B cell (primary cell): ENCODE results near the gene TMBIM6. TPM values are rescaled to one million over a fixed set of nuclear protein-coding genes. Genes with fewer than 3 reads are reported as not detected.
A peak's percentile ranks its signal among the peaks of the same experiment; 100 is the strongest.

Source experiments
- ATAC-seq: fragments of 200-7000 bp; cut with Tn5 transposase; one replicate; pipeline ENCODE4 v1.10.0; 2021; ENCODE audit warnings: low read depth, mild to moderate bottlenecking, moderate number of reproducible peaks, moderate library complexity
- CTCF ChIA-PET: fragments of 350-600 bp; sonication (Branson Sonifier 250); formaldehyde crosslinking; loops from one replicate; lab custom pipeline; 2021; ENCODE audit warnings: antibody characterized with exemption, inconsistent platforms; lab: Charles Lee
- POLR2A ChIA-PET: fragments of 350-600 bp; sonication (Branson Sonifier 250); formaldehyde crosslinking; loops from one replicate; lab custom pipeline; 2021; ENCODE audit warnings: antibody characterized with exemption; lab: Charles Lee
- DNase-seq: peaks from one replicate; pipeline ENCODE4 v3.0.0; 2013
- H2AFZ ChIP-seq: 2 replicates; pipeline ENCODE4 v1.6.1; 2012; ENCODE audit warnings: mild to moderate bottlenecking, low read depth, low read length; ENCODE audit not compliant: insufficient read depth, poor library complexity, severe bottlenecking
- H3K27ac ChIP-seq, 2 donors: 1 replicate in 1 of 2; 2 replicates in 1 of 2; pipeline ENCODE4 v1.5.1; 2012 to 2013; ENCODE audit warnings: low read length in 2 of 2, mild to moderate bottlenecking in 2 of 2, moderate library complexity in 1 of 2
- H3K27me3 ChIP-seq, 4 experiments: fragments of 200-600 bp in 1 of 4; sonication (generic) in 1 of 4; replicated peaks in 1 of 4; 1 replicate in 2 of 4; 2 replicates in 2 of 4; pipeline versions ENCODE4 v1.6.1 to v1.7.0; 2013 to 2016; ENCODE audit warnings: low read length in 3 of 4, mild to moderate bottlenecking in 2 of 4, mixed read lengths in 1 of 4, moderate library complexity in 1 of 4; ENCODE audit not compliant: insufficient read depth in 4 of 4, control insufficient read depth in 3 of 4; ENCODE audit errors: control extremely low read depth in 1 of 4
- H3K36me3 ChIP-seq, 2 experiments: replicated peaks in 1 of 2; 1 replicate in 1 of 2; 2 replicates in 1 of 2; pipeline versions ENCODE4 v1.6.1 to v1.7.1; 2013; ENCODE audit warnings: low read length in 1 of 2; ENCODE audit not compliant: insufficient read depth in 2 of 2, control insufficient read depth in 1 of 2; ENCODE audit errors: control extremely low read depth in 1 of 2, extremely low read depth in 1 of 2
- H3K4me1 ChIP-seq, 2 donors: fragments of 200-600 bp in 1 of 2; sonication (generic) in 1 of 2; 1 replicate in 1 of 2; 2 replicates in 1 of 2; pipeline versions ENCODE4 v1.5.1 to v1.6.1; 2013 to 2017; ENCODE audit warnings: low read length in 2 of 2; ENCODE audit not compliant: control insufficient read depth in 2 of 2, insufficient read depth in 2 of 2
- H3K4me2 ChIP-seq: replicated peaks from 2 replicates; pipeline ENCODE3; 2012; ENCODE audit warnings: mild to moderate bottlenecking, low read depth, low read length; ENCODE audit not compliant: poor library complexity, severe bottlenecking
- H3K4me3 ChIP-seq, 5 experiments: fragments of 200-600 bp in 1 of 5; sonication (generic) in 1 of 5; 1 replicate in 3 of 5; 2 replicates in 2 of 5; pipeline versions ENCODE4 v1.5.1 to v1.7.0; 2011 to 2016; ENCODE audit warnings: low read length in 4 of 5, mild to moderate bottlenecking in 4 of 5, low read depth in 2 of 5, control low read depth in 1 of 5, moderate library complexity in 1 of 5; ENCODE audit not compliant: insufficient read depth in 1 of 5; ENCODE audit errors: control extremely low read depth in 1 of 5, extremely low read depth in 1 of 5
- H3K79me2 ChIP-seq: fragments of 200-600 bp; sonication (generic); one replicate; pipeline ENCODE4 v1.6.0; 2016; ENCODE audit warnings: low read length; ENCODE audit not compliant: control insufficient read depth, insufficient read depth
- H3K9ac ChIP-seq: fragments of 200-600 bp; sonication (generic); 2 replicates; pipeline ENCODE4 v1.6.1; 2017; ENCODE audit warnings: mild to moderate bottlenecking, low read length, moderate library complexity
- H3K9me3 ChIP-seq, 3 donors: one replicate each; pipeline versions ENCODE4 v1.6.1 to v1.7.1; 2013; ENCODE audit warnings: low read length in 2 of 3; ENCODE audit not compliant: control insufficient read depth in 2 of 3, insufficient read depth in 1 of 3; ENCODE audit errors: control extremely low read depth in 1 of 3
- H4K20me1 ChIP-seq: 2 replicates; pipeline ENCODE4 v1.6.0; 2012; ENCODE audit warnings: mild to moderate bottlenecking, low read length; ENCODE audit not compliant: insufficient read depth, control insufficient read depth, poor library complexity, severe bottlenecking
- H3K27ac Mint-ChIP-seq: one replicate; pipeline ENCODE4 v1.8.0; 2021; ENCODE audit warnings: mixed read lengths
- H3K27me3 Mint-ChIP-seq: one replicate; pipeline ENCODE4 v1.8.0; 2021; ENCODE audit warnings: mixed read lengths
- H3K4me1 Mint-ChIP-seq: one replicate; pipeline ENCODE4 v1.8.0; 2021; ENCODE audit warnings: mixed read lengths
- H3K4me3 Mint-ChIP-seq: one replicate; pipeline ENCODE4 v1.8.0; 2021; ENCODE audit warnings: mixed read lengths
- H3K9me3 Mint-ChIP-seq: one replicate; pipeline ENCODE4 v1.8.0; 2022; ENCODE audit warnings: mixed read lengths; ENCODE audit not compliant: insufficient read depth
- CTCF ChIP-seq: fragments of 200-600 bp; IDR thresholded peaks from one replicate; pipeline ENCODE4 v1.8.0; 2022; ENCODE audit warnings: antibody characterized with exemption, mild to moderate bottlenecking
- EZH2 ChIP-seq: IDR thresholded peaks from 2 replicates; pipeline ENCODE4 v1.6.1; 2012; ENCODE audit warnings: borderline replicate concordance, low read depth, mild to moderate bottlenecking, moderate library complexity, low read length; ENCODE audit not compliant: insufficient read depth, poor library complexity, severe bottlenecking
- WGBS: methylation state at CpG from one replicate; pipeline ENCODE4 v1.1.5; 2013; ENCODE audit warnings: missing lambda C conversion rate; ENCODE audit not compliant: insufficient coverage; 5-methylcytosine and 5-hydroxymethylcytosine counted together
- intact Hi-C: fragments of 100-400 bp; cut with micrococcal nuclease; formaldehyde crosslinking; loops from one replicate; pipeline ENCODE4 v1.10.0; 2022
- polyA plus RNA-seq: library from polyadenylated mRNA; depleted of rRNA; stranded (reverse); fragments of >200 nt; gene quantifications from 2 replicates; pipeline ENCODE4 v1.2.3, GENCODE V29; 2012
- total RNA-seq, 2 donors: library from RNA; stranded (reverse); fragments of 120-200 nt in 1 of 2; gene quantifications; 1 replicate in 1 of 2; 2 replicates in 1 of 2; pipeline versions ENCODE4 v1.2.3 to v1.2.4, GENCODE V29; 2013 to 2022

The TMBIM6 gene
- total and polyA plus RNA-seq, 2 donors (not counting 1 experiment from before 2014, with no cell fraction given) = 178 to 336 TPM

GRCh38 chr12:49764126-49764525 lies 22.8 kb downstream of the TMBIM6 start:
- no peaks in the 10 kb centered on the region for H3K9me3 Mint-ChIP-seq
- no peak overlapping the region for H3K27ac ChIP-seq
- peaks cover 29% of the 10 kb centered on the region for H4K20me1 ChIP-seq
- H3K4me1 ChIP-seq = peaks cover 12 to 14% of the 10 kb centered on the region in 2 donors
- no peak overlapping the region for H3K4me2 ChIP-seq
- peaks cover 22% of the 10 kb centered on the region for H3K4me1 Mint-ChIP-seq
- no peaks in the 10 kb centered on the region for H3K79me2 ChIP-seq
- WGBS = 56% methylated on average over 2 of the region's 3 CpGs
- H3K36me3 ChIP-seq = peaks cover 5 to 53% of the 10 kb centered on the region in 2 experiments
- no peaks in the 10 kb centered on the region for H3K27me3 Mint-ChIP-seq
- intact Hi-C loops = no loop called here
- peak overlapping the region; percentile 50 for H3K27ac Mint-ChIP-seq
- H3K27me3 ChIP-seq = no peaks in the 10 kb centered on the region
- no peak overlapping the region for H3K4me3 Mint-ChIP-seq
- DNase-seq (no peak), ATAC-seq (no peak)
- no peak overlapping the region for H3K9ac ChIP-seq
- POLR2A ChIA-PET = no interaction called here
- H2AFZ ChIP-seq = no peak overlapping the region
- CTCF ChIA-PET = interaction anchor here (1.0 to 5.7 kb wide), 7 partner anchors 10 to 141 kb away, joined by 3 to 58 read pairs (median 17); partner anchors contain the start of genes PRPF40B and TMBIM6
- H3K9me3 ChIP-seq = no peaks in the 10 kb centered on the region
- no peak for TF ChIP-seq EZH2
- TF ChIP-seq CTCF = no peak
- H3K4me3 ChIP-seq = no peak overlapping the region

GRCh38 chr12:49766115-49766455 lies 24.7 kb downstream of the TMBIM6 start:
- Histone ChIP-seq H3K9me3 (no peaks in the 10 kb centered on the region), H3K4me2 (no peak overlapping the region), H3K4me3 (no peak overlapping the region), H3K4me1 (peaks cover 12 to 14% of the 10 kb centered on the region in 2 donors), H2AFZ (no peak overlapping the region), H3K27me3 (no peaks in the 10 kb centered on the region), H3K27ac (no peak overlapping the region), H3K36me3 (peaks cover 0 to 35% of the 10 kb centered on the region in 2 experiments), H3K79me2 (no peaks in the 10 kb centered on the region), H4K20me1 (peaks cover 19% of the 10 kb centered on the region), H3K9ac (no peak overlapping the region)
- Mint-ChIP-seq H3K27ac (peak overlapping the region; percentile 57), H3K27me3 (no peaks in the 10 kb centered on the region), H3K4me3 (no peak overlapping the region), H3K4me1 (peaks cover 22% of the 10 kb centered on the region), H3K9me3 (no peaks in the 10 kb centered on the region)
- CTCF ChIA-PET = interaction anchor here (1.2 to 3.1 kb wide), 5 partner anchors 11 to 143 kb away, joined by 3 to 13 read pairs (median 3); partner anchors contain the start of genes PRPF40B and TMBIM6
- no peak for TF ChIP-seq EZH2
- intact Hi-C loops = no loop called here
- ATAC-seq (no peak), DNase-seq (no peak)
- 96% methylated on average over 5 of the region's 8 CpGs for WGBS
- POLR2A ChIA-PET = no interaction called here
